PC-9 (cell line): Measurements from ENCODE around the gene SERINC5. TPM values are rescaled to one million over a fixed set of nuclear protein-coding genes. Genes with fewer than 3 reads are reported as not detected.

ENCODE experiments used
- BruUV-seq: library from RNA; stranded (reverse); fragments of 400-500 nt; replicated peaks from 2 replicates; lab custom pipeline; 2021; lab: Mats Ljungman, UMichigan
- CTCF ChIA-PET: fragments of 300-600 bp; sonication (Branson Sonifier 250); formaldehyde crosslinking; loops from one replicate; lab custom pipeline; 2022; ENCODE audit warnings: antibody characterized with exemption; lab: Charles Lee
- POLR2A ChIA-PET: fragments of 300-600 bp; sonication (Branson Sonifier 250); formaldehyde crosslinking; loops from one replicate; lab custom pipeline; 2022; ENCODE audit warnings: antibody characterized with exemption; ENCODE audit not compliant: unreplicated experiment; lab: Charles Lee
- DNase-seq, 2 experiments: peaks; one replicate each; pipeline versions ENCODE4 v3.0.0 to v3.0.0-alpha.2; 2015 to 2022; ENCODE audit warnings: mixed read lengths in 1 of 2
- H2AFZ ChIP-seq: fragments of 200-600 bp; sonication (generic); 2 replicates; pipeline ENCODE4 v1.8.1; 2017; ENCODE audit warnings: antibody characterized with exemption
- H3F3A ChIP-seq: fragments of 200-600 bp; sonication (generic); 2 replicates; pipeline ENCODE4 v1.8.1; 2017; ENCODE audit warnings: antibody characterized with exemption, mild to moderate bottlenecking, low read depth; ENCODE audit not compliant: insufficient read depth
- H3K27ac ChIP-seq: fragments of 200-600 bp; sonication (generic); 2 replicates; pipeline ENCODE4 v1.6.1; 2016; ENCODE audit warnings: mixed run types
- H3K27me3 ChIP-seq: fragments of 200-600 bp; sonication (generic); 2 replicates; pipeline ENCODE4 v1.6.1; 2016; ENCODE audit warnings: low read depth, mixed run types; ENCODE audit not compliant: insufficient read depth
- H3K36me3 ChIP-seq: fragments of 200-600 bp; sonication (generic); 2 replicates; pipeline ENCODE4 v1.6.1; 2016; ENCODE audit warnings: low read depth, mixed run types
- H3K4me1 ChIP-seq: fragments of 200-600 bp; sonication (generic); replicated peaks from 2 replicates; pipeline ENCODE4 v1.6.1; 2016; ENCODE audit warnings: mixed run types; ENCODE audit not compliant: insufficient read depth
- H3K4me2 ChIP-seq: fragments of 200-600 bp; sonication (generic); 2 replicates; pipeline ENCODE4 v1.6.1; 2017; ENCODE audit warnings: mixed run types
- H3K4me3 ChIP-seq: fragments of 200-600 bp; sonication (generic); 2 replicates; pipeline ENCODE4 v1.6.1; 2016; ENCODE audit warnings: mixed run types
- H3K79me2 ChIP-seq: fragments of 200-600 bp; sonication (generic); 2 replicates; pipeline ENCODE4 v1.6.1; 2017; ENCODE audit warnings: low read depth, mixed run types
- H3K9me2 ChIP-seq: fragments of 200-600 bp; sonication (generic); 2 replicates; pipeline ENCODE4 v1.8.1; 2017; ENCODE audit warnings: mild to moderate bottlenecking; ENCODE audit not compliant: insufficient read depth
- H3K9me3 ChIP-seq: fragments of 200-600 bp; sonication (generic); 2 replicates; pipeline ENCODE4 v1.8.1; 2016; ENCODE audit warnings: low read depth; ENCODE audit not compliant: insufficient read depth
- H4K20me1 ChIP-seq: fragments of 200-600 bp; sonication (generic); 2 replicates; pipeline ENCODE4 v1.8.1; 2017; ENCODE audit not compliant: insufficient read depth
- CTCF ChIP-seq: fragments of 200-600 bp; sonication (generic); conservative IDR thresholded peaks from 2 replicates; pipeline ENCODE4 v1.6.1; 2017; ENCODE audit warnings: mixed run types, antibody characterized with exemption, mild to moderate bottlenecking, moderate library complexity
- EZH2 ChIP-seq: fragments of 200-600 bp; sonication (generic); IDR thresholded peaks from 2 replicates; pipeline ENCODE4 v1.8.0; 2017; ENCODE audit warnings: antibody characterized with exemption, low read depth
- intact Hi-C: fragments of 100-400 bp; cut with micrococcal nuclease; formaldehyde crosslinking; loops from one replicate; pipeline ENCODE4 v1.10.0; 2022; ENCODE audit not compliant: unreplicated experiment
- total RNA-seq: library from RNA; stranded (reverse); gene quantifications from 2 replicates; pipeline ENCODE4 v1.2.3, GENCODE V29; 2021

The SERINC5 gene
- total RNA-seq, 1 experiment from 2014 or later, result 68.8 TPM

DNA sequence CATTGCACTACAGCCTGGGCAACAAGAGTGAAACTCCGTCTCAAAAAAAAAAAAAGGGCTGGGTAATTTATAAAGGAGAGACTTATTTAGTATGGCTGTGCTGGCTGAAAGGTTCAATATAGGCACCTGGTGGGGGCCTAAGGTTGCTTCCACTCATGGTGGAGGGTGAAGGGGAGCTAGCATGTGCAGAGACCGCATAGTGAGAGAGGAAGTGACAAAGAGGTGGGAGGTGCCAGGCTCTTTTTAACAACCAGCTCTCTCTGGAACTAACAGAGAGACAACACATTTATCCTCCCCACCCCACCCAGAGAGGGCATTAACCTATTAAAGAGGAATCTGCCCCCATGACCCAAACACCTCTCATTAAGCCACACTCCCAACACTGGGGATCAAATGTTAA lies 28.9 kb upstream of the SERINC5 start:
- Histone ChIP-seq H3F3A (peaks cover 4% of the 10 kb centered on the region; the same call in 1 of the 2 replicates), H2AFZ (no peak overlapping the region), H3K79me2 (no peaks in the 10 kb centered on the region), H3K27ac (no peak overlapping the region), H3K27me3 (no peaks in the 10 kb centered on the region), H3K4me1 (no peaks in the 10 kb centered on the region), H3K36me3 (no peaks in the 10 kb centered on the region), H4K20me1 (no peaks in the 10 kb centered on the region), H3K9me3 (no peaks in the 10 kb centered on the region), H3K4me2 (no peak overlapping the region), H3K4me3 (no peak overlapping the region), H3K9me2 (no peaks in the 10 kb centered on the region)
- intact Hi-C loops, result no loop called here
- ChIA-PET CTCF (no interaction called here), POLR2A (no interaction called here)
- no peak for DNase-seq
- BruUV-seq, result no TSS peak
- TF ChIP-seq CTCF, result no peak
- TF ChIP-seq EZH2, result no peak

DNA sequence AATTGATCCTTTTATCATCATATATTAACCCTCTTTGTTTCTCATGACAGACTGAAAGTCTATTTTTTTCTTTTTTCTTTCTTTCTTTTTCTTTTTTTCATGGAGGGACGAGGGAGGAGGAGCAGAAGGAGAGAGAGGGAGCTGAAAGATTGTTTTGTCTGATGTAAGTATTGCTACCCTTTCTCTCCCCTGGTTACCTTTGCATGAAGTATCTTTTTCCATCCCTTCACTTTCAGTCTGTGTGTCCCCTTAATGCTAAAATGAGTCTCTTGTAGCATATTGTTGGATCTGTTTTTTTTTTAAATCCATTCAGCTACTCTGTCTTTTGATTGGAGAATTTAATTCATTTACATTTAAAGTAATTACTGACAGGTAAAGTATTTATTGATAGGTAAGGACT lies 27.5 kb upstream of the SERINC5 start:
- Histone ChIP-seq H3K9me2 (no peaks in the 10 kb centered on the region), H3F3A (peaks cover 4% of the 10 kb centered on the region; the same call in 1 of the 2 replicates), H3K9me3 (no peaks in the 10 kb centered on the region), H3K4me2 (no peak overlapping the region), H3K79me2 (no peaks in the 10 kb centered on the region), H4K20me1 (no peaks in the 10 kb centered on the region), H3K27me3 (no peaks in the 10 kb centered on the region), H3K27ac (no peak overlapping the region), H2AFZ (no peak overlapping the region), H3K4me3 (no peak overlapping the region), H3K4me1 (no peaks in the 10 kb centered on the region), H3K36me3 (no peaks in the 10 kb centered on the region)
- TF ChIP-seq CTCF, result no peak
- TF ChIP-seq EZH2, result no peak
- POLR2A ChIA-PET, result no interaction called here
- no peak for DNase-seq
- BruUV-seq, result no TSS peak
- CTCF ChIA-PET, result no interaction called here
- intact Hi-C loops, result no loop called here

- peaks cover 3% of the 10 kb centered on the region; the same call in 1 of the 2 replicates for H3K4me1 ChIP-seq
- TF ChIP-seq EZH2 (no peak), CTCF (no peak)
- BruUV-seq, result no TSS peak
- H2AFZ ChIP-seq, result no peak overlapping the region
- H3K4me2 ChIP-seq, result no peak overlapping the region
- DNase-seq, result no peak
- no peaks in the 10 kb centered on the region for H3K9me3 ChIP-seq
- H3K36me3 ChIP-seq, result no peaks in the 10 kb centered on the region
- ChIA-PET CTCF (no interaction called here), POLR2A (no interaction called here)
- H4K20me1 ChIP-seq, result no peaks in the 10 kb centered on the region
- H3K27ac ChIP-seq, result no peak overlapping the region
- H3K27me3 ChIP-seq, result no peaks in the 10 kb centered on the region
- H3K4me3 ChIP-seq, result no peak overlapping the region
- H3K79me2 ChIP-seq, result no peaks in the 10 kb centered on the region
- peaks cover 4% of the 10 kb centered on the region; the same call in 1 of the 2 replicates for H3F3A ChIP-seq
- H3K9me2 ChIP-seq, result no peaks in the 10 kb centered on the region
- intact Hi-C loops, result no loop called here
These were observed 26.2 kb upstream of the SERINC5 start for GRCh38 chr5:80282054-80282453.
